RPMI7951 (cell line): Measurements from ENCODE around the gene MPV17L2. TPM values are rescaled to one million over a fixed set of nuclear protein-coding genes. Genes with fewer than 3 reads are reported as not detected.

ENCODE experiments used
- DNase-seq: peaks from one replicate; pipeline ENCODE4 v3.0.0-alpha.2; 2012; ENCODE audit warnings: low read depth
- total RNA-seq: library from RNA; depleted of rRNA; stranded (reverse); fragments of >200 nt; shearing (Covaris generic); gene quantifications from 2 replicates; pipeline ENCODE4 v1.2.3, GENCODE V29; 2014

MPV17L2 gene
- total RNA-seq, 1 experiment from 2014 or later, result 18.6 TPM

DNA sequence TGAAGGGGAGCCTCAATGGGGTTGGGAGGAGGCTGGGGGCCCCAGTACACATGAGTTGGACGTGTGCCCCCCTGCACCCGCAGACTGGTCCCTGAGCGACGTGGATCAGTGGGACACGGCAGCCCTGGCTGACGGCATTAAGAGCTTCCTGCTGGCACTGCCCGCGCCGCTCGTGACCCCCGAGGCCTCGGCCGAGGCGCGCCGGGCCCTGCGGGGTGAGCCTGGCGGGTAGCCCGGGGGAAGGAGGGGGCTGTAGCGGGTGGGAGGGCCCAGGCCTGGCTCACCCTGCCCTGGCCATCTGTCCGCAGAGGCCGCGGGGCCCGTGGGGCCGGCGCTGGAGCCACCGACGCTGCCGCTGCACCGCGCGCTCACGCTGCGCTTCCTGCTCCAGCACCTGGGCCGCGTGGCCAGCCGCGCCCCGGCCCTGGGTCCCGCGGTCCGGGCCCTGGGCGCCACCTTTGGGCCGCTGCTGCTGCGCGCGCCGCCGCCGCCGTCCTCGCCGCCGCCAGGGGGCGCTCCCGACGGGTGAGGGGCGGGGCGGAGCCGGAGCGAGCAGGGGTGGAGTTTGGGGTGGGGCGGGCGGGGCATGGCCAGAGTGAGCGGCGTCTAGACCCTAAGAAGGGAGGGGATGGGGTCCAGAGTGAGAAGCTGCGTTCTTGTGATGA is 31.9 kb upstream of the MPV17L2 start:
- peak; percentile 53 for DNase-seq

GRCh38 chr19:18161636-18162002 is 31.4 kb upstream of the MPV17L2 start:
- no peak for DNase-seq

- DNase-seq, result no peak
Measured at GRCh38 chr19:18164072-18164471, 28.9 kb upstream of the MPV17L2 start.

- DNase-seq, result no peak
Measured at GRCh38 chr19:18165794-18166544, 27.0 kb upstream of the MPV17L2 start.

DNA sequence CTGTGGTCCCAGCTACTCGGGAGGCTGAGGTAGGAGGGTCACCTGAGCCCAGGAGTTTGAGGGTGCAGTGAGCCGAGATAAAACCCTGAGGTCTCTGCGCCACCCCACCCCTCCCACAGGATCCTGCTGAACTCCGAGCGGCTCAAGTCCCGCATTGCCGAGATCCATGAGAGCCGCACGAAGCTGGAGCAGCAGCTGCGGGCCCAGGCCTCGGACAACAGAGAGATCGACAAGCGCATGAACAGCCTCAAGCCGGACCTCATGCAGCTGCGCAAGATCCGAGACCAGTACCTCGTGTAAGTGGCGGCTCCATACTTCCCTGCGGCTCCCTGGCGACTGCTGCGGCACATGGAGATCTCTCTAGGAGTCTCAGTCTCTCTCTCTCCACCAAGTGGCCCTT is 26.0 kb upstream of the MPV17L2 start:
- DNase-seq, result no peak

- DNase-seq, result peak; percentile 31
Measured at GRCh38 chr19:18167975-18168645, 24.9 kb upstream of the MPV17L2 start.

- DNase-seq, result no peak
Measured at GRCh38 chr19:18168673-18169381, 24.2 kb upstream of the MPV17L2 start.

GRCh38 chr19:18170714-18171255 is 22.2 kb upstream of the MPV17L2 start:
- DNase-seq, result no peak

DNA sequence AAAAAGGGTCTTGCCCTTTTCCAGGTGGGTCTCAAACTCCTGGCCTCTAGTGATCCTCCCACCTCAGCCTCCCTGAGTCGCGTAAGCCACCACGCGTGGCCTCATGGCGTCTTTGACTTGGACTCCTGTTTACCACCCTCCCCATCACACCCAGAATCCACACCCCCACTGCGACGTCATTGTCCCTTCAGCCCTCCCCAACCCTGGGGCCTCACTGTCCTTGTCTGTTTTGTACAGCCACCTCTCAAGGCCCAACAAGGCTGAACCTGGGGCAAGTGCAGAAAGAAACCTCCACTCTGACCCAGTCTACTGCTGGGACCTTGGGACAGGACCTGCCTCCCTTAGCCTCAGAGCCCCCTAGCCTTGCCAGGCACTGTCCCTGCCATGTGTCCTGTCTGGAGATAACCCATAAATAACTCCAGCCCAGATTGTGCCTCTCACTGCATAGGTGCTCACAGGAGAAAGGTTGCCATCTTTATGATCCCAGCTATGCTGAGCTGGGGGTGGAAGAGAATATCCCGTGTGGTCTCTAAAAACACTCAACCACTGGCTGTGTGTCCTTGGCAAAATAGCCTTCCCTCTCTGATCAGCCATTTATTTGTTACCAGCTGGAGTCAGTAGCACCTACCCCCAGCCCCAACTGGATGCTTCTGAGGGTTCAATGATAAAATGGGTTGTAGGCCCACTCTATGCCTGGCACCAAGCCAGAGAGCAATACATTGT is 21.3 kb upstream of the MPV17L2 start:
- no peak for DNase-seq

DNA sequence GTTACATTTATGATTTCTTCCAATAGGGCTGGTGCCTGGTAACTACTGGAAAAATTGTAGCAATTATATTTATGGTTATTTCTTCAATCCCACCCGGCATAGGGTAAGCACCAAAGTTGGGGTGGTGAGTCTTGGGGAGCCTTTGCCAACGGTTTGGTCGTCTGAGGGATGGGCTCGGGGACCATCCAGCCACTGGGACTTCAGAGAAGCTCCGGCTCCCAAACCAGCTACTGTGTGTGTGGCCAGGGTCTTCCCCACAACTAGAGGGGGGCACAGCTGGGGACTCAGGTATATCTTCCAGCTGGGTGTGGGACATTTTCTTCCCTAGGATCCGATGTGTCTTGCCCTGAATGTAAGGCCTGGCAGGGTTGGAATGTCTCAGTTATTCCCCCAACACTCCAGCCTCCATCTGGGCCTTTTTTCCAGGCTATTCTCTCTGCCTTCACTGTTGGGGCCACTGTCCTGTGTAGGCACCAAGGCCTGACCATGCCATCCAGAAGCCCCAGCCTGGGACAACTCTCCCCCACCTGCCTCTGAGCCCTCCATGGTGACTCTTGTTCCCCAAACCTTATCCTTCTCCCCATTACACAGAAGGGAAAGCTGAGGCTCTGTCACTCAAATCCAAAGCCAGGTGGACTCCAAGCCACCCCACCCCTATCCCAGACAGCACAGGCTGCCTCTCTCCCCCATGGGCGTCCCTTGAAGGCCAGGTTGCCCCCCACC is 20.5 kb upstream of the MPV17L2 start:
- no peak for DNase-seq

GRCh38 chr19:18173054-18173571 is 19.9 kb upstream of the MPV17L2 start:
- no peak for DNase-seq

DNA sequence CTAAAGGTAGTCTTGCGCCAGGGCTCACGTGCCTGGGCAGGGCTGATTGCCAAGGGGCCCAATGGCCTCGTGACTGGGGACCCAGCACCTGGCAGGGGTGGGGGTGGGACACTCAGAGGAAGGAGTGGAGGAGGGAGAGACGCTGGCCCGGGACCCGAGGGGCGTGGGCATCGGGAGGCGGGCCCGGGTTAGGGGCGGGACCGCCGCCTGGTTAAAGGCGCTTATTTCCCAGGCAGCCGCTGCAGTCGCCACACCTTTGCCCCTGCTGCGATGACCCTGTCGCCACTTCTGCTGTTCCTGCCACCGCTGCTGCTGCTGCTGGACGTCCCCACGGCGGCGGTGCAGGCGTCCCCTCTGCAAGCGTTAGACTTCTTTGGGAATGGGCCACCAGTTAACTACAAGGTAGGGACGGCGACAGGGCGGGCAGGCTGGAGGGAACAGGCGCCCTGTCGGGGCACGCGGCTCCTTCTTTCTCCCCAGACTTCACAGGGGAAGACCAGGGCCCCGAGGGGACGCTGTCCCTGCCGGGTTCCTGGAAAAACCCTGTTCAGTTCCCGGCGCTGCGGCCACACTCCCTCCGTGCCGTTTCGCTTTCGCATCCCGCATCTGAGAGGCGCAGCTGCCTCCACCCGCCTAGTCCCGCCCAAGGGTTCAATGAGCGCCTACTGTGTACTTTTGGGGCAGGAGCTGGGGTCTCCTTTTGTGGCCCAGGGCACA is 19.3 kb upstream of the MPV17L2 start, which contains the start of gene IFI30:
IFI30 (plus strand) TSS at position 242 of the 717 bp plus-strand sequence; CDS start at position 271, 29 bp downstream.
- peak; percentile 52 for DNase-seq

- no peak for DNase-seq
Measured at GRCh38 chr19:18174983-18175382, 18.0 kb upstream of the MPV17L2 start.

DNA sequence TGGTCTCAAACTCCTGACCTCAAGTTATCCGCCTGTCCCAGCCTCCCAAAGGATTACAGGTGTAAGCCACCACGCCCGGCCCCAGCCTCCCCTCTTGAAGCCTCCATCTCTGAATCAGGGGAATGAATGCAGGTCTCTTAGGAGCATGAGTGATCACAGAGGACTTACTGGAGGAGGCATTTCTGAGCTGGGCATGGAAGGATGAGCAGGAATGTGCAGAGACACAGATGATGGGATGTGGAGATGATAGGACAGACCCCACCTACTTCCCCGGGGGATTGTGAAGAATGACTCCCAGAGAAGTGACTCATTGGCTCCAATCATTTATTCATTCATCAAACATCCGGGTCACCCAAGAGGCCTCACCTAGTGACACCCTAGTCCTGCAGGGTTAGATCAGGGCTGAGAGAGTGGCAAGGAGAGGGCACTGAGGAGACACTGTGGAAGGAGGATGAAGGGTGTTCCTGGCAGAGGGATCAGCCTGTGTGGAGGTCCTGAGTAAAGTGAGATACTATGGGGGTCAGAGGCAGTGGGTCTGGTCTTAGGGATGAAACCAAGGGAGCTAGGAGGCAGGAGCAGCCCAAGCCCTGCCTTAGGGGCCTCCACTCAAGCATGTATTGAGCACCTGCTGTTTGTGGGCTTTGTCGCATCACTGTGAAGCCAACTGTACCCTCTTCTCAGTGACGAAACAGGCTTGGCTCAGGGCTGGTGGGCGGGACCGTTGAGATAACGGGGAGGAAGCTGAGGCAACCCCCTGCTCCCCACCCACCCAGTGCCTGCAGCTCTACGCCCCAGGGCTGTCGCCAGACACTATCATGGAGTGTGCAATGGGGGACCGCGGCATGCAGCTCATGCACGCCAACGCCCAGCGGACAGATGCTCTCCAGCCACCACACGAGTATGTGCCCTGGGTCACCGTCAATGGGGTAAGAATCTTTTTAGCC is 16.4 kb upstream of the MPV17L2 start:
- no peak for DNase-seq

DNA sequence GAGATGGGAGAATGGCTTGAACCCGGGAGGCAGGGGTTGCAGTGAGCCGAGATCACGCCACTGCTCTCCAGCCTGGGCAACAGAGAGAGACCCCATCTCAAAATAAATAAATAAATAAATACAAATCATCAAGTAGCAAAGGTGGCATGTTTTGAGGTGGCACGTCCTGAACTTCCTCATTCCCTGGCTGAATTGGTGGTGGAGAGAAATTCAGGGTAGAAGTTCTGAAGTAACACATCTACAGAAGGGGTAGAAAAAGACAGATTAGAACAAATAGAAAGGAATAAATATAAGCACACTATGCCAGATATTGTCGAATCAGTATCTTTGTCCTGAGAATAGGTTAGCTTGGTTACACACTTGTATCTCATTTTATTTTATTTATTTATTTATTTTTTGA is 13.1 kb upstream of the MPV17L2 start:
- no peak for DNase-seq

GRCh38 chr19:18183529-18183928 is 9.5 kb upstream of the MPV17L2 start:
- DNase-seq, result no peak

GRCh38 chr19:18185538-18185937 is 7.5 kb upstream of the MPV17L2 start:
- no peak for DNase-seq

DNA sequence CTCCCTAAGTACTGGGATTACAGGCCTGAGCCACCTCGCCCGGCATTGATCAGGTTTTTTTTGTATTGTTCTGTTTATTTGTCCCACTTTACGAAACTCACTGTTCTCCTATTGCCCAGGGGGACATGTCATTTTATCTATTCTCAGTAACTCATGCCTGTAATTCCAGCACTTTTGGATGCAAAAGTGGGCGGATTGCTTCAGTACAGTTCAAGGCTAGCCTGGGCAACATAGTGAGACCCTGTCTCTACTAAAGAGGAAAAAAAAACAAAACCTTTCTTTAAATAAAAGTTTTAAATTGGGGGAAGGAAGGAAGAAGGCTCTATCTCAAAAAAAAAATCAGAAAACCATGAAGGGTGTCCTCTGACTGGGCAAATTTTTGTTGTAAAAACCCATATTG is 2.7 kb upstream of the MPV17L2 start:
- no peak for DNase-seq
